Measurements from ENCODE around the gene DCAF11. TPM values are rescaled to one million over a fixed set of nuclear protein-coding genes. Genes with fewer than 3 reads are reported as not detected.

Gene DCAF11
- total and polyA plus RNA-seq, 2 of the 13 experiments (the other 11 are each of a cell fraction or from before 2014, with no cell fraction given): 150 to 257 TPM

DNA sequence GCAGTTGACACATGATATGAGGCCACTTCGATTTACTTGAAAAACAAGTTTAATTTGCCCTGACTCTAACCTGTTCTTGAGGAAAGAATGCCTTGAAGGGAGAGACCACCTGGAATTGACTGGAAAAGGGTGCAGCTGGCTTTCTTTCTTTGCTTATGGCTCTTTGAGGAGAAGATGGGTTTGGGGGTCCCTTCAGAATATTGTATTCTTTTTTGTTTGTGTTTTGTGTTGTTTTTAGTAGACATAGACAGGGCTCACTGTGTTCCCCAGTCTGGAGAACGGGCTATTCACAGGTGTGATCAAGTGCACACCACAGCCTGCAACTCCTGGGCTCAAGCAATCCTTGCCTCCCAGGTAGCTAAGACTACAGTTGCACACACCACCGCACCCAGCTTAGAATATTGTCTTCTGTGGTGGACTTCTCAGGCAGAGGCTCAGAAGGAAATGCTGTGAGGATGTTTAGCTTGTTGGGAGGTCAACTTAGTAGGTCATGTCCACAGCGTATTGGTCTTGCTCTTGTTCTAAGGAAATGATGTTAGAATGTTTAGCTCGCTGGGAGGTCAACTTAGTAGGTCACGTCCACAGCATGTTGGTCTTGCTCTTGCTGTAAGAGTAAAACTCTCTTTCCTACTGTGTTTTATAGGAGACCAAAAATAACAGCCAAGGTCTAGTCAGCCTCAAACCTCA, 1.7 kb downstream of the DCAF11 start (continued):
- TF ChIP-seq, protein P1, sequence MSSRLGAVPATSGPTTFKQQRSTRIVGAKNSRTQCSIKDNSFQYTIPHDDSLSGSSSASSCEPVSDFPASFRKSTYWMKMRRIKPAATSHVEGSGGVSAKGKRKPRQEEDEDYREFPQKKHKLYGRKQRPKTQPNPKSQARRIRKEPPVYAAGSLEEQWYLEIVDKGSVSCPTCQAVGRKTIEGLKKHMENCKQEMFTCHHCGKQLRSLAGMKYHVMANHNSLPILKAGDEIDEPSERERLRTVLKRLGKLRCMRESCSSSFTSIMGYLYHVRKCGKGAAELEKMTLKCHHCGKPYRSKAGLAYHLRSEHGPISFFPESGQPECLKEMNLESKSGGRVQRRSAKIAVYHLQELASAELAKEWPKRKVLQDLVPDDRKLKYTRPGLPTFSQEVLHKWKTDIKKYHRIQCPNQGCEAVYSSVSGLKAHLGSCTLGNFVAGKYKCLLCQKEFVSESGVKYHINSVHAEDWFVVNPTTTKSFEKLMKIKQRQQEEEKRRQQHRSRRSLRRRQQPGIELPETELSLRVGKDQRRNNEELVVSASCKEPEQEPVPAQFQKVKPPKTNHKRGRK (CRISPR knock-in tag; IDR thresholded peaks at IDR 0.05): 0 out of 2 replicates have a peak, but pooled peaks have one; percentile 50
- TF ChIP-seq, protein P2, sequence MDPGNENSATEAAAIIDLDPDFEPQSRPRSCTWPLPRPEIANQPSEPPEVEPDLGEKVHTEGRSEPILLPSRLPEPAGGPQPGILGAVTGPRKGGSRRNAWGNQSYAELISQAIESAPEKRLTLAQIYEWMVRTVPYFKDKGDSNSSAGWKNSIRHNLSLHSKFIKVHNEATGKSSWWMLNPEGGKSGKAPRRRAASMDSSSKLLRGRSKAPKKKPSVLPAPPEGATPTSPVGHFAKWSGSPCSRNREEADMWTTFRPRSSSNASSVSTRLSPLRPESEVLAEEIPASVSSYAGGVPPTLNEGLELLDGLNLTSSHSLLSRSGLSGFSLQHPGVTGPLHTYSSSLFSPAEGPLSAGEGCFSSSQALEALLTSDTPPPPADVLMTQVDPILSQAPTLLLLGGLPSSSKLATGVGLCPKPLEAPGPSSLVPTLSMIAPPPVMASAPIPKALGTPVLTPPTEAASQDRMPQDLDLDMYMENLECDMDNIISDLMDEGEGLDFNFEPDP (CRISPR knock-in tag; conservative IDR thresholded peaks at IDR 0.05): 0 out of 2 replicates have a peak, but pooled peaks have one; percentile 78
- TF ChIP-seq NFKB2 (CRISPR knock-in tag; IDR thresholded peaks at IDR 0.05; ENCODE audit: borderline replicate concordance) (no peak), FIP1L1 (IDR thresholded peaks at IDR 0.05; ENCODE audit: borderline replicate concordance, insufficient read depth, low read depth, low read length) (no peak), SSRP1 (CRISPR knock-in tag; IDR thresholded peaks at IDR 0.05) (peak; percentile 64; the same call in 1 of the 2 replicates)
- TF ChIP-seq, protein P3, sequence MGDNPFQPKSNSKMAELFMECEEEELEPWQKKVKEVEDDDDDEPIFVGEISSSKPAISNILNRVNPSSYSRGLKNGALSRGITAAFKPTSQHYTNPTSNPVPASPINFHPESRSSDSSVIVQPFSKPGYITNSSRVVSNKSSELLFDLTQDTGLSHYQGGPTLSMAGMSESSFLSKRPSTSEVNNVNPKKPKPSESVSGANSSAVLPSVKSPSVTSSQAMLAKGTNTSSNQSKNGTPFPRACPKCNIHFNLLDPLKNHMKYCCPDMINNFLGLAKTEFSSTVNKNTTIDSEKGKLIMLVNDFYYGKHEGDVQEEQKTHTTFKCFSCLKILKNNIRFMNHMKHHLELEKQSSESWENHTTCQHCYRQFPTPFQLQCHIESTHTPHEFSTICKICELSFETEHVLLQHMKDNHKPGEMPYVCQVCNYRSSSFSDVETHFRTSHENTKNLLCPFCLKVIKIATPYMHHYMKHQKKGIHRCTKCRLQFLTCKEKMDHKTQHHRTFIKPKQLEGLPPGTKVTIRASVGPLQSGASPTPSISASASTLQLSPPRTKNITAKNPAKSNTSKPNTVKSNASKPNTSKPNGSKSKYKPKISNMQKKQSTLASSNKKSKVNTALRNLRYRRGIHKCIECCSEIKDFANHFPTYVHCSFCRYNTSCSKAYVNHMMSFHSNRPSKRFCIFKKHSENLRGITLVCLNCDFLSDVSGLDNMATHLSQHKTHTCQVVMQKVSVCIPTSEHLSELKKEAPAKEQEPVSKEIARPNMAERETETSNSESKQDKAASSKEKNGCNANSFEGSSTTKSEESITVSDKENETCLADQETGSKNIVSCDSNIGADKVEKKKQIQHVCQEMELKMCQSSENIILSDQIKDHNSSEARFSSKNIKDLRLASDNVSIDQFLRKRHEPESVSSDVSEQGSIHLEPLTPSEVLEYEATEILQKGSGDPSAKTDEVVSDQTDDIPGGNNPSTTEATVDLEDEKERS (CRISPR knock-in tag; IDR thresholded peaks at IDR 0.05): 0 out of 2 replicates have a peak, but pooled peaks have one; percentile 39
- TF ChIP-seq, protein P4, sequence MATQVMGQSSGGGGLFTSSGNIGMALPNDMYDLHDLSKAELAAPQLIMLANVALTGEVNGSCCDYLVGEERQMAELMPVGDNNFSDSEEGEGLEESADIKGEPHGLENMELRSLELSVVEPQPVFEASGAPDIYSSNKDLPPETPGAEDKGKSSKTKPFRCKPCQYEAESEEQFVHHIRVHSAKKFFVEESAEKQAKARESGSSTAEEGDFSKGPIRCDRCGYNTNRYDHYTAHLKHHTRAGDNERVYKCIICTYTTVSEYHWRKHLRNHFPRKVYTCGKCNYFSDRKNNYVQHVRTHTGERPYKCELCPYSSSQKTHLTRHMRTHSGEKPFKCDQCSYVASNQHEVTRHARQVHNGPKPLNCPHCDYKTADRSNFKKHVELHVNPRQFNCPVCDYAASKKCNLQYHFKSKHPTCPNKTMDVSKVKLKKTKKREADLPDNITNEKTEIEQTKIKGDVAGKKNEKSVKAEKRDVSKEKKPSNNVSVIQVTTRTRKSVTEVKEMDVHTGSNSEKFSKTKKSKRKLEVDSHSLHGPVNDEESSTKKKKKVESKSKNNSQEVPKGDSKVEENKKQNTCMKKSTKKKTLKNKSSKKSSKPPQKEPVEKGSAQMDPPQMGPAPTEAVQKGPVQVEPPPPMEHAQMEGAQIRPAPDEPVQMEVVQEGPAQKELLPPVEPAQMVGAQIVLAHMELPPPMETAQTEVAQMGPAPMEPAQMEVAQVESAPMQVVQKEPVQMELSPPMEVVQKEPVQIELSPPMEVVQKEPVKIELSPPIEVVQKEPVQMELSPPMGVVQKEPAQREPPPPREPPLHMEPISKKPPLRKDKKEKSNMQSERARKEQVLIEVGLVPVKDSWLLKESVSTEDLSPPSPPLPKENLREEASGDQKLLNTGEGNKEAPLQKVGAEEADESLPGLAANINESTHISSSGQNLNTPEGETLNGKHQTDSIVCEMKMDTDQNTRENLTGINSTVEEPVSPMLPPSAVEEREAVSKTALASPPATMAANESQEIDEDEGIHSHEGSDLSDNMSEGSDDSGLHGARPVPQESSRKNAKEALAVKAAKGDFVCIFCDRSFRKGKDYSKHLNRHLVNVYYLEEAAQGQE (IDR thresholded peaks at IDR 0.05; ENCODE audit: borderline replicate concordance in 1 of 2, low read depth in 1 of 2, low read length in 2 of 2): no peak
- TF ChIP-seq, protein P5, sequence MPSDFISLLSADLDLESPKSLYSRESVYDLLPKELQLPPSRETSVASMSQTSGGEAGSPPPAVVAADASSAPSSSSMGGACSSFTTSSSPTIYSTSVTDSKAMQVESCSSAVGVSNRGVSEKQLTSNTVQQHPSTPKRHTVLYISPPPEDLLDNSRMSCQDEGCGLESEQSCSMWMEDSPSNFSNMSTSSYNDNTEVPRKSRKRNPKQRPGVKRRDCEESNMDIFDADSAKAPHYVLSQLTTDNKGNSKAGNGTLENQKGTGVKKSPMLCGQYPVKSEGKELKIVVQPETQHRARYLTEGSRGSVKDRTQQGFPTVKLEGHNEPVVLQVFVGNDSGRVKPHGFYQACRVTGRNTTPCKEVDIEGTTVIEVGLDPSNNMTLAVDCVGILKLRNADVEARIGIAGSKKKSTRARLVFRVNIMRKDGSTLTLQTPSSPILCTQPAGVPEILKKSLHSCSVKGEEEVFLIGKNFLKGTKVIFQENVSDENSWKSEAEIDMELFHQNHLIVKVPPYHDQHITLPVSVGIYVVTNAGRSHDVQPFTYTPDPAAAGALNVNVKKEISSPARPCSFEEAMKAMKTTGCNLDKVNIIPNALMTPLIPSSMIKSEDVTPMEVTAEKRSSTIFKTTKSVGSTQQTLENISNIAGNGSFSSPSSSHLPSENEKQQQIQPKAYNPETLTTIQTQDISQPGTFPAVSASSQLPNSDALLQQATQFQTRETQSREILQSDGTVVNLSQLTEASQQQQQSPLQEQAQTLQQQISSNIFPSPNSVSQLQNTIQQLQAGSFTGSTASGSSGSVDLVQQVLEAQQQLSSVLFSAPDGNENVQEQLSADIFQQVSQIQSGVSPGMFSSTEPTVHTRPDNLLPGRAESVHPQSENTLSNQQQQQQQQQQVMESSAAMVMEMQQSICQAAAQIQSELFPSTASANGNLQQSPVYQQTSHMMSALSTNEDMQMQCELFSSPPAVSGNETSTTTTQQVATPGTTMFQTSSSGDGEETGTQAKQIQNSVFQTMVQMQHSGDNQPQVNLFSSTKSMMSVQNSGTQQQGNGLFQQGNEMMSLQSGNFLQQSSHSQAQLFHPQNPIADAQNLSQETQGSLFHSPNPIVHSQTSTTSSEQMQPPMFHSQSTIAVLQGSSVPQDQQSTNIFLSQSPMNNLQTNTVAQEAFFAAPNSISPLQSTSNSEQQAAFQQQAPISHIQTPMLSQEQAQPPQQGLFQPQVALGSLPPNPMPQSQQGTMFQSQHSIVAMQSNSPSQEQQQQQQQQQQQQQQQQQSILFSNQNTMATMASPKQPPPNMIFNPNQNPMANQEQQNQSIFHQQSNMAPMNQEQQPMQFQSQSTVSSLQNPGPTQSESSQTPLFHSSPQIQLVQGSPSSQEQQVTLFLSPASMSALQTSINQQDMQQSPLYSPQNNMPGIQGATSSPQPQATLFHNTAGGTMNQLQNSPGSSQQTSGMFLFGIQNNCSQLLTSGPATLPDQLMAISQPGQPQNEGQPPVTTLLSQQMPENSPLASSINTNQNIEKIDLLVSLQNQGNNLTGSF (CRISPR knock-in tag; IDR thresholded peaks at IDR 0.05): 0 out of 2 replicates have a peak, but pooled peaks have one; percentile 19
- TF ChIP-seq, protein P6, sequence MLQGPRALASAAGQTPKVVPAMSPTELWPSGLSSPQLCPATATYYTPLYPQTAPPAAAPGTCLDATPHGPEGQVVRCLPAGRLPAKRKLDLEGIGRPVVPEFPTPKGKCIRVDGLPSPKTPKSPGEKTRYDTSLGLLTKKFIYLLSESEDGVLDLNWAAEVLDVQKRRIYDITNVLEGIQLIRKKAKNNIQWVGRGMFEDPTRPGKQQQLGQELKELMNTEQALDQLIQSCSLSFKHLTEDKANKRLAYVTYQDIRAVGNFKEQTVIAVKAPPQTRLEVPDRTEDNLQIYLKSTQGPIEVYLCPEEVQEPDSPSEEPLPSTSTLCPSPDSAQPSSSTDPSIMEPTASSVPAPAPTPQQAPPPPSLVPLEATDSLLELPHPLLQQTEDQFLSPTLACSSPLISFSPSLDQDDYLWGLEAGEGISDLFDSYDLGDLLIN (CRISPR knock-in tag; IDR thresholded peaks at IDR 0.05; ENCODE audit: borderline replicate concordance): peak; percentile 15; the same call in 1 of the 2 replicates
